ELF-1 (cell line): ENCODE results near the gene TMEM69.
"Not testable (repeated sequence)": the region's sequence is repeated elsewhere in the genome, so short reads cannot be mapped to it uniquely, and the experiment has no call there.

Experiments used
- DNase-seq: peaks from one replicate; pipeline ENCODE4 v3.0.0-alpha.2; 2016; ENCODE audit warnings: low read depth, low spot score

TMEM69 gene

DNA sequence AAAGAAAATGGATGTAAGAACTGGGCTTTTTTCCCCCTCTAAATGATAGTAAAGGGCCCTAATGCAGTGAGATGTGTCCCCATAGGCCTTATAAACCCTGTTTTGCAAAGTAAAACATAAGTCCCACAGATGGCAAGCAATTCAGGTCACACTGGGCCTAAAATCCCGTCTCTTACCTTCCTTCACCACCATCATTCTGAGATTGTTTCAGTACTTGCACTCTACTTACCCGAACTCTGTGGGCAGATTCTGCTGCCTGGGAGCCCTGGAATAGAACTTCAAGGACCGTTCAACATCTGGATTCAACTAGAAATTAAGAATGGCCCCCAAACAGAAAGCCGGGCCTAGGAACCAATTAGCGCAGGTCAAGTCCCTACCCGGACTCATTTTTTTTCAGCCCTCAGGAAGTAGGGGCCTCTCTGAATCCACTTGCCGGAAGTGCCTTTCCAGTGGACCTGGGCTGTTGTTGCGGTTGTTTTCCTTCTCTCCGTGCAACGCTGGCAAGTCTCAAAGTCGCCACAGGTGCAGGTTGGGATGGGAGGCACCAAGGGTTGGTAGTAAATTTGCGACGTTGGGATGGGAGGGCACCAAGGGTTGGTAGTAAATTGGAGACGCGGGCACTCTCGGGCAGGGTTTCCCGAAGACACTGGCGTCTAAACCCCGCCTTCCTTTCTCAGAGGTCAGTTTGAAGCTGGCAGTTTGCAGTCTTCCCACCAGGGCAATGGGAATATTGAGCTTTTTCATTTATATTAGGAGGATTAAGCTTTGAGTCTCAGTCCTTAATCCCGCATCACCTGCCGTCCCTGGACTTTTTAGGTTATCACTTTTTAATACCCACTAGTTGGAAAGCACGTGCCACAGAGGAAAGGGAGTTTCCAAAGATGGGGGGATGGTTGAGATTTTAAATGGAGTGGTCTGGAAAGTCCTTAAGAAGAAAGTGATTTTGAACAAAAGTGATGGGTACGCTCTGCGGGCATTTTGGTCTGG lies at the start of gene TMEM69:
TMEM69 (plus strand) TSS at position 428 of the 987 bp plus-strand sequence. CDS start 2,888 bp downstream, outside the sequence.
- DNase-seq, result peak; percentile 93

DNA sequence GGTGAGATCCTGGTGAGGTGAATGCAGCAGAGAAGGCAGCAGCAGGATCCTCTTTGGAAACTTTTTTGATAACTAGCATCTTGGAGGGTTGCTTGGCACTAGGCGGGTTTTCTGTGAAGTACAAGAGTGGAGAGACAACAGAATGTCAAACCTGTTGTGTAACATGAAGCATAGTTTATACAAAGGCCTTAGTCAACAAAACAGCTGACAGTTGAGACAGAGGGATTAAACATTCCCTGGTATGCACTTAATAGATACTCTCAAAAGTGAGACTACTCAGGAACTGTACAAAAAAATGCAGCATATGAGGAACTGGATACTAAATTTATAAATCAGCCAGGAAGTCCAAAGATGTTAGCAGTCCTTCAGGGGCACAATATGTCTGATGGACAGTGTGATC lies 47.7 kb upstream of the TMEM69 start:
- no peak for DNase-seq

GRCh38 chr1:45643321-45643720 lies 44.7 kb upstream of the TMEM69 start:
- DNase-seq, result no peak

GRCh38 chr1:45643978-45644377 lies 44.0 kb upstream of the TMEM69 start:
- DNase-seq, result no peak

DNA sequence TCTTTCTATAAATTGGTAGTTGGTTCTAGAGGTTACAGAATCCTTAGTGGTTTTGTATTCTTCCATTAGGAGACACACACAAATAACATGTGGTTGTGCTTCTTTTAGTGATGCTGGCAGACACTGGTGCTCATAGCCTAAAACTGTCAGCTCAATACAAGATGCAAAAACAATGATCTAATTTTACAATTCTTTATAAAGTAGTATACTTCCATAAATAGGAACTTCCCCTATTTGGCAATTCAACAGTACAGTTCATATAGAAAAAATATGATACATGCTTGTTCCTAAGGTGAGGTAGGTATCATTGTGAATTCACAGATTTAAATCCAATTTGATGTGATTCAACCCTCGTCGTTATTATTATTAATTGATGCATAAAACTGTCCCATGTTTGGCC lies 43.3 kb upstream of the TMEM69 start:
- DNase-seq, result no peak

DNA sequence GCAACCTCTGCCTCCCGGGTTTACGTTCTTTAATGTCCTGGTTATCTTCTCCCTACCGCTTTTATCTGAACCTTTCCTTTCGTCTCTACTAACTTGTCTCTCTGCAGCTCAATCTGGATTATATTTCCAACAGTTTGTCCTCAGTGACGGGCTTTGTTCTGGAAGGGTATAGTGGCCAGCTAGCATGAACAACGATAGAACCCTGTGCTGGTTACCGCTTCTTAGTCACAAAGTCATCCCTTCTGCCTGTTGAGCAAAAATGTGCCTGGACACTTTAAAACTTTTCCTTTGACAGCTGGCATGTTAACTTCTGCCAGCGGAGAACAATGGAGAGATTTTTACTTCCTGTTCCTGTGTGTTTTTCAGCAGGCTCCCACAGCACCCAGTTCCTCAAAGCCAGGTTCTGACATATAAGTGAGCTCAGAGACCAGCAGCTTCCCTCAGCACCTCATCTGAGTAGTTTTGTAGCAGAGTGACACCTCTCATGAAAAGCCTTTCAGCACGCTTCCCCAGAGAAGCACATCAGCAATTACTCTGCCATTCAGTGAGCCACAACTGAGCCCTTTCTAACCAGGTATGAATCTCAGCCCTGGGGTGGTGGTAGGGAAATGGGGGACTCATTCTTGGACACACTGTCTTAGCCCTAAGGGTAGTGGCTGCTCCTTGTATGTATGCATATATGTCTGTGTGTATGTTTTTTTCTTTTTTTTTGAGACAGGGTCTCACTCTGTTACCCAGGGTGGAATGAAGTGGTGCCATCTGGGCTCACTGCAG lies 40.5 kb upstream of the TMEM69 start:
- peak; percentile 13 for DNase-seq

DNA sequence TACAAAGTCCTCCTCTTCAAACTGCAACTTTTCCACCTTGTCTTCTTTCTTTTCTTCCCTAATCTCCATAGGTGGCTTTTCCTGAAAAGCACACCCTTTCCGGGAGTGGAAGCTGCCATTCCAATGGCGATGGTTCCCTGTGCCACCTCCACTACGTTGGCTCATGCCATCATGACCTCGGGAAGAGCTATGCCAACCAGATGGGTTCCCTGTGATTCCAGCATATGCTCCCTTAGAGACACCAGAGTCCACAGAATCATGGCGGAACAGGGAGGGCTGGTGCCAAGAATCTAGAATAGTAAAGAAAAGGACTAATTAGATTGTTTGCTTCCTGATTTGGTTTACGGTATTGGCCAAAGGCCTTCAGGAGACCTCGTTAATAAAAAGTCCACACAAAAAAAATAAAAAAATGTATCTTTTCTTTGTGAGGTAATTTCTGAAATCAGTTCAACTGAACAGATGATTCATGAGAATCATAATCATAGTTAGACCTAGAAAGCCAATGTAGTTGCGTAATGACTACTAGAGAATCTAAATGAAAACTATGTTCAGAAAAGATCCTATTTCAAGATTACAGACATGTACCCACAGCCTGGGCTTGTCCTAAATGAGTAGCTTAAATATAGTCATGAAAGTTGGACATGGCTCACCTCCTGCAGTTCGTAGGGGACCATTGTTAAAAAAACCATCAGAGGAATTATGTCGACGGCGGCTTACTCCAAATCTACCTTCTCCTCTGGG lies 33.3 kb upstream of the TMEM69 start:
- no peak for DNase-seq

GRCh38 chr1:45656573-45657226 lies 31.3 kb upstream of the TMEM69 start:
- DNase-seq, result no peak

- DNase-seq, result no peak
These were observed 29.8 kb upstream of the TMEM69 start for GRCh38 chr1:45658171-45658570.

DNA sequence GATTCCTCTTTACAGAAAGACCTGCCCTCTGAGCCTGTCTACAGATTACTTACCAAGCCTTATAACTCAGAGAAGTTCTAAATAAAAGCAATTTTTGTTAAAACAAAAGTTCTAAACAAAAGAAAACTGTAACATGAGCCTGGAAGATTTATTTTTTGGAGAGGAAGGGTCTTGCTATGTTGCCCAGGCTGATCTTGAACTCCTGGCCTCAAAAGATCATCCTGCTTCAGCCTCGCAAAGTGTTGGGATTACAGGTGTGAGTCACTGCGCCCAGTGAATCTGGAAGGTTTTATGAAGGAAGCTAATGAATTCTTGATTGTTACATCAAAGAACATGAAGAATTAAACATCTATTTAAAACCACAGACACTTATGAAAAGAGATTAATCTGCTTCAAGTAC lies 28.8 kb upstream of the TMEM69 start:
- DNase-seq, result no peak

DNA sequence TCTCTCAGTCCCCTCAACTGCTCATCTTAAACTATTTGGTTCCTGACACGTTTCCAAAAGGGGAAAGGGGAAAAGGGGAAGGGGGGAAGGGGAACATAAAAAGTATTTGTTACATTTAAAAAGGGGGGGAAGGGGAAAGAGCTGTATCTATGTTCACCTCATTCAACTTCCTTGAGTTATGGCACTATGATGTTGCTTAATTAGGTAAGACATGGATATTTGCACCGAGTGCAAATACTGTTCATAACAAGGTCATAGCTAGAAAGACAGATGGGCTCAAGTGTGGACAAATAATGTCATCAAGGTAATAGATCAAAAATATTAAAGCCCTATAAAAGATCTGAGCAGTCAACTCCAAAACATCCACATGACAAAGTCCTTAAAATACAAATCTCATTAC lies 27.6 kb upstream of the TMEM69 start:
- no peak for DNase-seq

GRCh38 chr1:45666836-45667235 lies 21.1 kb upstream of the TMEM69 start:
- DNase-seq, result no peak

- DNase-seq, result no peak
These were observed 20.5 kb upstream of the TMEM69 start for GRCh38 chr1:45667321-45668111.

DNA sequence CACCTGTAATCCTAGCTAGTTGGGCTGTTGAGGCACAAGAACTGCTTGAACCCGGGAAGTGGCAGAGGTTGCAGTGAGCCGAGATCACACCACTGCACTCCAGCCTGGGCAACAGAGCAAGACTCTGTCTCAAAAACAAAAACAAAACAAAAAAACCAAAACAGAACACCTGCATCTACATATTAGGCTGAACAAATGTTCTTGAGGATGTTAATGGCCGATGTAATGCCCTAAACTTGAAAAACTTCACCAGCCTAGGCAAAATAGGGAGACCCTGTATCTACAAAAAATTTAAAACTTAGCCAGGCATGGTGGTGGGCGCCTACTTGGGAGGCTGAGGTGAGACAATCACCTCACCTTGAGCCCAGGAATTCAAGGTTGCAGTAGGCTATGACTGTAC lies 19.5 kb upstream of the TMEM69 start:
- no peak for DNase-seq

GRCh38 chr1:45669379-45669778 lies 18.6 kb upstream of the TMEM69 start:
- no peak for DNase-seq

DNA sequence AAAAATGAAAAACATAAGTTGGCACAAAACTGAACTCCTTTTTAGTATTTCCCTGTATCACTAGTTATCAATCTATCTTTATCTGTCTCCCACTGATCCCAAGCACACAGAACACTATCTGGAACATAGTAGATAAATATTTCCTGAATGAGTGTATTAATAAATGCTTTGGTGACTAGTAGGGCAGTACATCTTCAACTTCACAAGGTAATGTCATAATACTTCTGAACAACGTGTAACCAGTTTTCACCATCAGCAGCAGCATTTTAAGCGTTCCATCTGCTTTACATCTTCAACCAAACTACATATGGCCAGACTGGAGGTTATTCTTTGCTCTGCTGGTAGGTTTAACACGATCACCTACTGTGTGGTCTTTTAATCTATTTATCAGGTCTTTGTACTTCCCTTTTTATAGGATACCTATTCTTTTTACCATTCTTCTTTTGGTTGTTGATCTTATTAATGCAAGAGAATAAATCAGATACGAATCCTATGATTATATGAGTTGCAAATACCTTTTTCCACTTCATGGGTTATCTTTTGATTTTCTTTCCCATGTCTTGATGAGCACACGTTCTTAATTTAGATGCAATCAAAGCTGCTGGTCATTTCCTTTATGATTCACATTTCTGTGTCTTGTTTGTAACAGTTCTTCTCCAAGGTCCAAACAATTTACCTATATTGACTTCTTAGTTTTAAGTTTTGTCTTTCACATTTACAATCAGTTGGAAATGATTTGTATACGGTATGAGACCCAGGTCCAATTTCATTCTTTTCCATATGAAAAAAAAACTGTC lies 17.9 kb upstream of the TMEM69 start:
- DNase-seq, result no peak

DNA sequence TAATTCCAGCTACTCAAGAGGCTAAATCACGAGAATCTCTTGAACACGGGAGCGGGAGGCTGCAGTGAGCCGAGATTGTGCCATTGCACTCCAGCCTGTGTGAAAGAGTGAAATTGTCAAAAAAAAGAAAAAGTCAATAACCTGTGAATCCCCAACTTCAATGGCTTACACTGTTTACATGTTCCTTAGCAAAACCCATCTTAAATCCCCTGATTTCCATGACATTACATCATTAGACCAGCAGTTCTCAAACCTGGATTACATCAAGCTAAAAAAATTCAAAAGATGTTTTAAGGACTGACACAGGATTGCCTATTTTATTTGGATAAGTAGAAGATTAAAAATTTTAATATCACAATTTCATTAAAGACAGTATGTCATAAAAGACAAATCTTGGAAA lies 14.0 kb upstream of the TMEM69 start:
- DNase-seq, result no peak

GRCh38 chr1:45674478-45674877 lies 13.5 kb upstream of the TMEM69 start:
- no peak for DNase-seq

DNA sequence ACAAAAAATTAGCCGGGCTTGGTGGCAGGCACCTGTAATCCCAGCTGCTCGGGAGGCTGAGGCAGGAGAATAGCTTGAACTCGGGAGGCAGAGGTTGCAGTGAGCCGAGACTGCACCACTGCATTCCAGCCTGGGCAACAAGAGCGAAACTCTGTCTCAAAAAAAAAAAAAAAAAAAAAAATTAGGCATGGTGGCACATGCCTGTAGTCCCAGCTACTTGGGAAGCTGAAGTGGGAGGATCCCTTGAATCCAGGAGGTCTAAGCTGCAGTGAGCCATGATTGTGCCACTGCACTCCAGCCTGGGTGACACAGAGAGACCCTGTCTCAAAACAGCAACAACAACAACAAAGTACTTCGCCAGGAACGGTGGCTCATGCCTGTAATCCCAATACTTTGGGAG lies 11.4 kb upstream of the TMEM69 start:
- not testable (repeated sequence) for DNase-seq

- DNase-seq, result no peak
These were observed 10.2 kb upstream of the TMEM69 start for GRCh38 chr1:45677751-45678245.
